Bronchial epithelial cell (primary cell): ENCODE results near the gene FAM151B. TPM values are rescaled to one million over a fixed set of nuclear protein-coding genes. Genes with fewer than 3 reads are reported as not detected.

ENCODE experiments used
- DNase-seq: peaks from one replicate; pipeline ENCODE4 v3.0.0-alpha.2; 2010; ENCODE audit warnings: low read depth
- FAIRE-seq: peaks from 2 replicates; lab custom pipeline; 2011; peaks lifted over from hg19 to GRCh38; lab: Jason Lieb, UNC
- H3K27me3 ChIP-seq: 2 replicates; pipeline ENCODE4 v1.5.1; 2011; ENCODE audit warnings: low read length; ENCODE audit not compliant: control insufficient read depth, insufficient read depth
- H3K36me3 ChIP-seq: 2 replicates; pipeline ENCODE4 v1.5.1; 2011; ENCODE audit warnings: low read length; ENCODE audit not compliant: control insufficient read depth, insufficient read depth
- H3K4me3 ChIP-seq: 2 replicates; pipeline ENCODE4 v1.5.1; 2011; ENCODE audit warnings: mild to moderate bottlenecking, low read depth, low read length, control low read depth
- total RNA-seq: library from RNA; depleted of rRNA; stranded (reverse); fragments of >200 nt; gene quantifications from 2 replicates; pipeline ENCODE4 v1.2.1, GENCODE V29; 2014
- TF ChIP-seq, protein P1 (sequence below): IDR thresholded peaks from 2 replicates; pipeline ENCODE4 v1.5.1; 2011; ENCODE audit warnings: mild to moderate bottlenecking, moderate library complexity, low read length, control low read depth, inconsistent platforms; ENCODE audit not compliant: insufficient read depth, severe bottlenecking

FAM151B gene
- total RNA-seq, 1 donor from 2014 or later, result 0.79 TPM

- Histone ChIP-seq H3K4me3 (no peak overlapping the region), H3K36me3 (no peaks in the 10 kb centered on the region), H3K27me3 (no peaks in the 10 kb centered on the region)
- TF ChIP-seq, protein P1, sequence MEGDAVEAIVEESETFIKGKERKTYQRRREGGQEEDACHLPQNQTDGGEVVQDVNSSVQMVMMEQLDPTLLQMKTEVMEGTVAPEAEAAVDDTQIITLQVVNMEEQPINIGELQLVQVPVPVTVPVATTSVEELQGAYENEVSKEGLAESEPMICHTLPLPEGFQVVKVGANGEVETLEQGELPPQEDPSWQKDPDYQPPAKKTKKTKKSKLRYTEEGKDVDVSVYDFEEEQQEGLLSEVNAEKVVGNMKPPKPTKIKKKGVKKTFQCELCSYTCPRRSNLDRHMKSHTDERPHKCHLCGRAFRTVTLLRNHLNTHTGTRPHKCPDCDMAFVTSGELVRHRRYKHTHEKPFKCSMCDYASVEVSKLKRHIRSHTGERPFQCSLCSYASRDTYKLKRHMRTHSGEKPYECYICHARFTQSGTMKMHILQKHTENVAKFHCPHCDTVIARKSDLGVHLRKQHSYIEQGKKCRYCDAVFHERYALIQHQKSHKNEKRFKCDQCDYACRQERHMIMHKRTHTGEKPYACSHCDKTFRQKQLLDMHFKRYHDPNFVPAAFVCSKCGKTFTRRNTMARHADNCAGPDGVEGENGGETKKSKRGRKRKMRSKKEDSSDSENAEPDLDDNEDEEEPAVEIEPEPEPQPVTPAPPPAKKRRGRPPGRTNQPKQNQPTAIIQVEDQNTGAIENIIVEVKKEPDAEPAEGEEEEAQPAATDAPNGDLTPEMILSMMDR, result no peak
- DNase-seq (no peak), FAIRE-seq (no peak)
Observed at GRCh38 chr5:80507663-80508062, 19.8 kb downstream of the FAM151B start.

GRCh38 chr5:80508844-80509243 lies 20.9 kb downstream of the FAM151B start:
- Histone ChIP-seq H3K36me3 (no peaks in the 10 kb centered on the region), H3K4me3 (no peak overlapping the region), H3K27me3 (no peaks in the 10 kb centered on the region)
- TF ChIP-seq, protein P1, result no peak
- no peak for FAIRE-seq
- DNase-seq, result no peak

GRCh38 chr5:80509362-80509761 lies 21.5 kb downstream of the FAM151B start:
- H3K36me3 ChIP-seq, result no peaks in the 10 kb centered on the region
- TF ChIP-seq, protein P1, result no peak
- no peak for DNase-seq
- FAIRE-seq, result no peak
- H3K27me3 ChIP-seq, result no peaks in the 10 kb centered on the region
- H3K4me3 ChIP-seq, result no peak overlapping the region

DNA sequence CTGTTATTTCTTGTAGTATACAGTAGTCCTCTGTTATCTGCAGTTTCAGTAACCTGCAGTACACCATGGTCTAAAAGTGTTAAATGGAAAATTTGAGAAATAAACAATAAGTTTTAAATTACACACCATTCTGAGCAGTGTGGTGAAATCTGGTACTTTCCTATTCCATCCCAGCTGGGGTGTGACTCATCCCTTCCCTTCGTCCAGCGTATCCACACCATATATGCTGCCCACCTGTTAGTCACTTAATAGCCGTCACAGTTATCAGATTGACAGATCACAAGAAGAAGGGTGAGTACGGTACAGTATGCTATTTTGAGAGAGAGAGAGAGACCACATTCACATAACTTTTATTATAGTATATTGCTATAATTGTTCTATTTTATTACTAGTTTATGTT lies 28.9 kb downstream of the FAM151B start:
- H3K36me3 ChIP-seq, result no peaks in the 10 kb centered on the region
- TF ChIP-seq, protein P1, result no peak
- H3K4me3 ChIP-seq, result no peak overlapping the region
- no peaks in the 10 kb centered on the region for H3K27me3 ChIP-seq
- DNase-seq, result peak; percentile 91
- FAIRE-seq, result no peak

GRCh38 chr5:80540691-80541090 lies 52.8 kb downstream of the FAM151B start:
- FAIRE-seq (no peak), DNase-seq (no peak)
- TF ChIP-seq, protein P1, result no peak
- Histone ChIP-seq H3K4me3 (no peak overlapping the region), H3K27me3 (no peaks in the 10 kb centered on the region), H3K36me3 (no peaks in the 10 kb centered on the region)

GRCh38 chr5:80541392-80541791 lies 53.5 kb downstream of the FAM151B start:
- Histone ChIP-seq H3K36me3 (no peaks in the 10 kb centered on the region), H3K27me3 (no peaks in the 10 kb centered on the region), H3K4me3 (no peak overlapping the region)
- DNase-seq (no peak), FAIRE-seq (no peak)
- TF ChIP-seq, protein P1, result no peak
